Ovary (tissue), 3 donors: ENCODE results near the gene EML1.

Experiments
- CTCF ChIP-seq, 3 donors: fragments of 450-650 bp in 2 of 3; fragments of 200-600 bp in 1 of 3; IDR thresholded peaks; one replicate each; pipeline versions ENCODE4 v1.5.1 to v1.8.0; 2016 to 2022; ENCODE audit warnings: antibody characterized with exemption in 3 of 3, mild to moderate bottlenecking in 1 of 3
- POLR2A ChIP-seq: fragments of 450-650 bp; IDR thresholded peaks from one replicate; pipeline ENCODE4 v1.6.1; 2017; ENCODE audit warnings: antibody characterized with exemption, mild to moderate bottlenecking, moderate library complexity
- donor health status: DM: no; HTN: no; CAD: no.

- TF ChIP-seq CTCF (IDR thresholded peaks at IDR 0.05) (no peak), POLR2A (no peak)
These were observed 35.7 kb upstream of the EML1 start for GRCh38 chr14:99757331-99758070.
